GM19193 (cell line): ENCODE measurements around the gene SRGN.

Experiments used
- POLR2A ChIP-seq: IDR thresholded peaks from 4 replicates; pipeline ENCODE4 v1.6.1; 2011; ENCODE audit not compliant: insufficient read depth, insufficient read length; ENCODE audit errors: extremely low read depth

SRGN gene

DNA sequence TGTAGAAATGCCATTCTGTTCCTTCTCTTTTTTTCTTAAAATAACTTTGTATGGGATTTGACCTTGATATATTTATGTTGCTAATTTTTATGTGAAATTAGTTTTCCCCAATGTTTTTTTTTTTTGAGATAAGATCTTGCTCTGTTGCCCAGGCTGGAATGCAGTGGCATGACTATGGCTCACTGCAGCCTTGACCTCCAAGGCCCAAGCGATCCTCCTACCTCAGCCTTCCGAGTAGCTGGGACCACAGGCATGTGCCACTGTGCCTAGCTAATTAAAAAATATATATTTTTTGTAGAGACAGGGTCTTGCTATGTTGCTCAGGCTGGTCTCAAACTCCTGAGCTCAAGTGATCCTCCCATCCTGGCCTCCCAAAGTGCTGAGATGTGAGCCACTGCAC, 52.1 kb downstream of the SRGN start:
- TF ChIP-seq POLR2A, result no peak

DNA sequence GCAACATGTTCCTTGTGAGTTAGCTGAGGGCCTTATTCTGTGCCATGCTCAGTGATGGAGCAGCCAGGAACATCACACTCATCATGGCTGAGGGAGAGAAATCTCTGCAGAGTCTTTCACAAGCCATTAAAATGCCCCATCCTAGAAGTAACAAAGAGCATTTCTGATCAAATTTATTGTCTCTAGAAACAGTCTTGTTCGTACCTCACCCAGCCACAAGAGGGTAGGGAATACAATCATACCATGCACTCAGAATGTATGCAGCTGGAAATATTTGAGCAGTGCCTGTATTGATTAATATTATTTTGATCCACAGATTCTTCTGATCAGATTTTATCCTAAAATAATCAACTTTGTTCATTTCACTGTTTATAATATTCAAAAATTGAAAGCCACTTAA, 53.4 kb downstream of the SRGN start:
- TF ChIP-seq POLR2A, result no peak

DNA sequence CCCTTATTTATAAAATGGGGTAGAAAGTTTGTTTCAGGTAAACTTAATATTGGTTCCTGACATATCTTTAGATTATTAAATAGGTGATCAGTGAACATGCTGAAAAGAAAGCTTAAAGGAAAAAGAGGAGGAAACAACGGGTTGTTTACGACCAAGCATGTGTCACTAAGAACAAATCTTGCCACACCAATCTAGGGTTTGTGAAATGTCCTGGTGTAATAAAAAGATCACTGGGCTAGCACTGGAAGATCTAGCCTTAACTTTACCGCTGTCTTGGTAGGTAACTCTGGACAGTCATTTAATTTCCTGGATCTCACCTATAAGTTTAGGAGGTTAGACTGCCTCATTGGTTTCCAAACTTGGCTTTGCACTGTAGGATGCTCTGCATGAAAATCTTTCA, 55.1 kb downstream of the SRGN start:
- TF ChIP-seq POLR2A, result no peak

DNA sequence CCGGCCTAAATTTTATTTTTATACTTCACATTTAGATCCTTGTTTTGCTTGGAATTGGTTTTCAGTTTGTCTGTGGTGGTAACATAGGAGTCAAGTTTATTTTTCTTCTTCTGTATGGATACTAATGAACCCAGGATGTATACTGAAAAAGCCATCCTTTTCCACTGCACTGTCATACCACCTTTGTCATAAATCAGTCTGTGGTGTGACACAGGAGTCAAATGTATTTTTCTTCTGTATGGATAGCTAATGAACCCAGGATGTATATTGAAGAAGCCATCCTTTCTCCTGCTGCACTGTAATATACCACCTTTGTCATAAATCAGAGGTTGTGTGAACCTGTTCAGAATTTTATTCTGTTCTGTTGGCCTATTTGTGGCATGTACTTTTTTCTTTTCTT, 57.4 kb downstream of the SRGN start:
- no peak for TF ChIP-seq POLR2A

DNA sequence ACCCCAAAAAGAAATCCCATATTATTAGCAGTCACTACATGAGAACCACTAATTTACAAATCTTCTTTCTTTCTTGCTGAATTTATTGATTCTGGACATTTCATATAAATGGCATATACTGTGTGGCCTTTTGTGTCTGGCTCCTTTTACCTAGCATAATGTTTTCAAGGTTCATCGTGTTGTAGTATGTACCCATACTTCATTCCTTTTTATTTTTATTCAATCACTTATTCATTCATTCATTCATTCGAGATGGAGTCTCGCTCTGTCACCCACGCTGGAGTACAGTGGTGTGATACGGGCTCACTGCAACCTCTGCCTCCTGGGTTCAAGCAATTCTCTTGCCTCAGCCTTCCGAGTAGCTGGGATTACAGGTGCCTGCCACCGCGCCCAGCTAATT, 58.0 kb downstream of the SRGN start:
- no peak for TF ChIP-seq POLR2A

DNA sequence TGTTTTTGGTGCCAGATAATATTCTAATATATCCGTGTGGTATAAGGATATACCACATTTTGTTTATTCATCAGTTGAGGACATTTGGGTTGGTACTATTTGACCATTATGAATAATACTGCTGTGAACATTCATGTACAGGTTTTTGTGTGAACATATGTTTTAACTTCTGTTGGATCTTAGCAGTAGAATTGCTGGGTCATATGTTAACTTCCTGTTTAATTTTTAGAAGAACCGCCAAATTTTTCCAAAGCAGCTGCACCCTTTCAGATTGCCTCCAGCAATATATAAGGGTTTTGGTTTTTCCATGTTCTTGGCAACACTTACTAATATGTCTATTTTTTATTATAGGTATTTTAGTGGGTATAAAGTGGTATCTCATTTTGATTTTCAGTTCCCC, 58.9 kb downstream of the SRGN start:
- TF ChIP-seq POLR2A, result no peak

DNA sequence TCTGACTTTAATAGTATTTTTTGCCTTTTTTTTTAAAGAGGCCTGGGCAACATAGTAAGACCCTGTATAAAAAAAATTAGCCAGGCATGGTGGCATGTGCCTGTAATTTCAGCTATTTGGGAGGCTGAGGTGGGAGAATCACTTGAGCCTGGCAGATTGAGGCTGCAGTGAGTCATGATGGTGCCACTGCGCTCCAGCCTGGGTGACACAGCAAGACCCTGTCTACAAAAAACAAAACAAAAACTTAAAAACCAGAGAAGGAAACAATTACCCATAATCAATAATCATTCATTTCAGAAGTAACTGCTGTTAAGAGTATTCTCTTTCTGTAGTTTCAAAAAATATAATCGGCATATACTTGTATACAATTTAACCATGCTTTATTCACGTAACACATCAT, 64.1 kb downstream of the SRGN start:
- no peak for TF ChIP-seq POLR2A

DNA sequence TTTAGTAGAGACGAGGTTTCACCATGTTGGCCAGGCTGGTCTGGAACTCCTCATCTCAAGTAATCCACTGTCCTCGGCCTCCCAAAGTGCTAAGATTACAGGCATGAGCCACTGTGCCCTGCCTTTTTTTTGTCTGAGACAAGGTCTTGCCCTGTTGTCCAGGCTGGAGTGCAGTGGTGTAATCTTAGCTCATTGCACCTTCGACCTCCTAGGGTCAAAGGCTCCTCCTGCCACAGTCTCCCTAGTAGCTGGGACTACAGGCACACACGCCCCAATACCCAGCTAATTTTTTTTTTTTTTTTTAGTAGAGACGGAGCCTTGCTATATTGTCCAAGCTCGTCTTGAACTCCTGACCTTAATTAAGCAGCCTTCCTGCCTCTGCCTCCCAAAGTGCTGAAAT, 65.3 kb downstream of the SRGN start:
- no peak for TF ChIP-seq POLR2A
